Muscle layer of duodenum (tissue), 2 donors: Measurements from ENCODE around the gene CTBP1.

Source experiments
- H3K27ac ChIP-seq: one replicate; pipeline ENCODE4 v1.7.0; 2013; ENCODE audit warnings: mild to moderate bottlenecking, low read length
- H3K27me3 ChIP-seq: one replicate; pipeline ENCODE4 v1.7.0; 2013; ENCODE audit warnings: low read depth, mild to moderate bottlenecking, control low read depth, low read length
- H3K36me3 ChIP-seq, 2 donors: one replicate each; pipeline ENCODE4 v1.7.0; 2013; ENCODE audit warnings: low read length in 2 of 2, control low read depth in 1 of 2, mild to moderate bottlenecking in 1 of 2; ENCODE audit not compliant: insufficient read depth in 2 of 2, control insufficient read depth in 1 of 2
- H3K4me1 ChIP-seq, 2 donors: one replicate each; pipeline ENCODE4 v1.7.0; 2013; ENCODE audit warnings: low read length in 2 of 2, mild to moderate bottlenecking in 2 of 2, control low read depth in 1 of 2, moderate library complexity in 1 of 2; ENCODE audit not compliant: insufficient read depth in 2 of 2, control insufficient read depth in 1 of 2
- H3K4me3 ChIP-seq, 2 donors: one replicate each; pipeline ENCODE4 v1.7.0; 2013; ENCODE audit warnings: low read length in 2 of 2, low read depth in 1 of 2, mild to moderate bottlenecking in 1 of 2
- H3K9me3 ChIP-seq, 2 donors: one replicate each; pipeline ENCODE4 v1.7.0; 2013; ENCODE audit warnings: low read length in 2 of 2, control low read depth in 1 of 2, mild to moderate bottlenecking in 1 of 2; ENCODE audit not compliant: control insufficient read depth in 1 of 2
- donor health status: healthy.

Gene CTBP1

DNA sequence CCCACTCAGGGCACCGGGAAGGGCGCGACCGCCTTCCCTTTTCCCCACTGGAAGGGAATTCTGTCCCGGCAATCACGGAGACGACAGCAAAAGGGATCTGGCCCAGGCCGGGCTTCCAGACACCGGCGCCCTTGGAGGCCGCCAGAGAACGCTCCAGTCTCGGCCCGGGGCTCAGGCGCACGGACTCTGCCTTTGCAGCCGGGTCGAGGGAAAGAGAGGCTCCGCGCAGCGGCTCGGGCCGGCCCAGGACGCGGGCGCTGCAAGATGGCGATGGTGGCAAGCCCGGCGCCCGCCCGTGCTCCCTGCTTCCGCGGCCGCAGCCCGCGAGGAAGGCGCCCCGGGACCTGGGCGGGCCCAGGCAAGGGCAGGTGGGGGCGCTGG, 1.1 kb downstream of the CTBP1 start:
- H3K4me1 ChIP-seq: peaks cover 11 to 56% of the 10 kb centered on the region in 2 donors
- no peaks in the 10 kb centered on the region for H3K36me3 ChIP-seq
- peak overlapping the region; percentile 80 for H3K27ac ChIP-seq
- H3K9me3 ChIP-seq: no peaks in the 10 kb centered on the region
- no peaks in the 10 kb centered on the region for H3K27me3 ChIP-seq
- H3K4me3 ChIP-seq: peak overlapping the region; percentile 64 to 88

DNA sequence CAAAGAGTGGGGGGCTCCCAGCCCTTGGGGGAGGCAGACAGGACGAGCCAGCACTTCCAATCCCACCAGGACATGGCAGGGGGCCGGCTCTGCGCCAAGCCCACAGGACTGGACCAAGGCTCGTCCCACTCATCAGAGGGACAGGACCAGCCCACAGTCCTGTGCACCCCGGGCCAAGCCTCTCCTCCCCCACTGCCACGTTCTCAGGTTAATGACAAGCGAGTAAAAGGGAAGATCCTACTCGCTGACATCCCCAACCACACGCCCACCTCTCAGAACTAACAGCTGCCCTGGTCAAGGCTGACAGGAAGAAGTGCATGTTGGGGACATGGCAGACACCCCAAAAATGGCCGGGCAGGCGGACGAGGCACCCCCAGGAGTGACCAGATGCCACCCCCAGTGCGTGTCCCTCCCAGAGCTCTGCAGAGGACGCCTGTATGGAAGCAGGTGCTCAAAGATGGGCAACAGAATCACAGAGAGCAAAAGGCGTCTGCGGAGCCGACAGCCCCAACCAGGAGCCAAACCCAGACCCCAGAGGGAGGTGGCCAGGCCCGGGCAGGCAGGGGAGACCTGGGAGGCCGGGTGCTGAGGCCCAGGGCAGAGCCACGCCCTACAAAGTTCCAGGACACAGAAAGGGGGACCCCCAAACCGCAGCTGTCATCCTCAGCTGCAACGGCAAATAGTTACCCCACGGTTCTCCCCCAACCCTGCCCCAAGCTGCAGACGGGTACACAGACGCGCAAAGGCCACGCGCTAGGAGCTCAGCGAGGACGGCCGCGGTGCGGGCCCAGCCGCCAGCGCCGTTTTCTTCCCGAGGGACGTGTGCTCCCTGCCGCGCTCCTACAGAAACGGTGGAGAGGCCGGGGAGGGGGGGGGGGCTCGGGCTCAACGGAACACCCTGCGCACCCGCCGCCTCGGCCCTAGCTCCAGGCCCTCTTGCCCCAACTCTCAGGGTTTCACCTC, 1.7 kb downstream of the CTBP1 start:
- H3K27ac ChIP-seq: peak overlapping the region; percentile 80
- H3K4me1 ChIP-seq: peaks cover 11 to 62% of the 10 kb centered on the region in 2 donors
- no peaks in the 10 kb centered on the region for H3K36me3 ChIP-seq
- H3K27me3 ChIP-seq: no peaks in the 10 kb centered on the region
- H3K4me3 ChIP-seq: peak overlapping the region; percentile 64 to 88
- no peaks in the 10 kb centered on the region for H3K9me3 ChIP-seq

DNA sequence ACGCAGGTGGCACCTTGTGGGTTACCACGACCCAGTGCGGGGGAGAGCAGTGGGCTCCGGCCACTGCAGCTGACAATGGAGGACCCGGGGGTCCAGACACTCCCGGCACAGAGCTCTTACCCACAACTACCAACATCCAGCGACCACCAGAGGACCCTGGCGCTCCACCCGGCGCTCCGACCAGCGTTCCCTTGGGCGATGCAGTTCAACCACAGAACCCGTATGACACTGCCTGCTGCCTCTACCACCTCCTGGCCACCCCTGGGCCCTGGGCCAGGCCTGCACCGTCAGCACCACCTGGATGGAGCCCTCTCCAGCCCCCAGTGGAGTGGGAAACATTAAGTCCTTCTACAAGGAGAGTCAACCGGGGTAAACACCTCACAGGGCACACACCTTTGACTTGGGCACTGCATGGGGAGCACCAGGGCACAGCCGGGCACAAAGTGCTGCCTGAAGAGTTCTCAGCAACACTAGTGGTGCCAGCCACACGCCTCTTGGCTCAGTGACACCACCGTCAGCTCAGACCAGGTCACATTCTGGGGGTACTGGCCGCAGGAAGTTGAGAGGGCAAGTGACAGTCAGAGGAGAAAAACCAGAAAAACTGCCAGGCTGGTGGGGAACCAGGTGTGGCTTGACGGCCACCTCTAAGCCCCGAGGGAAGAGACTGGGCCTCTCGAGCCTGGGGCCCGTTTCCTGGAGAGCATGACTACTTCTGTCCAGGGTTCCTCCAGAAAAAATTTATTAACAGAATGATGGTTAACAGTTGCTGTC, 2.6 kb downstream of the CTBP1 start:
- H3K36me3 ChIP-seq: peaks cover 0 to 4% of the 10 kb centered on the region in 2 donors
- H3K27me3 ChIP-seq: no peaks in the 10 kb centered on the region
- no peaks in the 10 kb centered on the region for H3K9me3 ChIP-seq
- peak overlapping the region; percentile 64 to 88 for H3K4me3 ChIP-seq
- peak overlapping the region; percentile 51 for H3K27ac ChIP-seq
- peaks cover 11 to 68% of the 10 kb centered on the region in 2 donors for H3K4me1 ChIP-seq

DNA sequence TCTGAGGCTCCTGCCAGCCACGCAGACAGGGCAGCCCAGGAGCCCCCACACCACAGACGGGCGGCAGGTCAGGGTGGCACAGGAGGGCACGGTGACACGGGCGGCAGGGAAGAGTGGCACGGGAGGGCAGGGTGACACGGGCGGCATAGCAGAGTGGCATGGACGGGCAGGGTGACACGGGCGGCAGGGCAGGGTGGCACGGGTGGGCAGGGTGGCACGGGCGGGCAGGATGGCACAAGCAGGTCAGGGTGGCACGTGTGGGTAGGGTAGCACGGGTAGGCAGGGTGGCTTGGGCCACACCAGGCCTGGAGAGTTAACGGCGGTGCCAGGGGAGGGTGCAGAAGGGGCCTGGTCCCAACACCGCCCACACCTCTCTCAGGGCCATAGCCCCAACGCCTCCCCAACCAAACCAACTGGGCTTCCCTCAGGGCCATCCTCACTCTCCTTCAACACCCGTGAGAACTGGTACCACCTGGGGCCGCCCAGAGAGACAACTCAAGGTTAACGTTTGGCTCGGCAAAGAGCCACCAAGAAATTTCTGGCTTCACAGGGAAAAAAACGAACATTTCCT, 3.4 kb downstream of the CTBP1 start:
- Histone ChIP-seq H3K27me3 (no peaks in the 10 kb centered on the region), H3K36me3 (peaks cover 4 to 11% of the 10 kb centered on the region in 2 donors), H3K9me3 (no peaks in the 10 kb centered on the region), H3K4me1 (peaks cover 11 to 65% of the 10 kb centered on the region in 2 donors), H3K4me3 (no peak overlapping the region), H3K27ac (no peak overlapping the region)

DNA sequence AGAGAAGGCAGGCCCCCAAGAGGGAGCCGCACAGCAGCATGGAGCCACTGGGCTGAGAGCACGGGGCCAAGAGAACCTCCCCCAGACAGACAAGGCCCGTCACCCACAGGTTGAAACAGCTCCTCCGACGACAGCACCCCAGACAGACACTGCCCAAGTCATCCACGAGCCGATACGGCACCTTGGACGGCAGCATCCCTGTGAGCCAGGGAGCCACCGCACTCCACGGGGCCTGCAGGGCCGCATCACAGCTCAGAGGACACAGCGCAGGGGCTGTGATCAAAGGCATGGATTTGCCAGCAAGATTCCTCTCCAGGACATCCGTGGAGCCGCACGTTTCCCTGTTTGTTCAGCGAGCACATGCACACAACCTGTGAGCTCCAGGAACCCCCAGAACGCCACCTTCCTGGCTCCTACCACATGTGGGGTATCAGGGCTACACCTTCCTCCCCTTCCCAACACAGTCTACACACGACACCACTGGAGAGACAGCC, 3.9 kb downstream of the CTBP1 start:
- Histone ChIP-seq H3K4me1 (peaks cover 11 to 59% of the 10 kb centered on the region in 2 donors), H3K36me3 (peaks cover 5 to 15% of the 10 kb centered on the region in 2 donors), H3K27me3 (no peaks in the 10 kb centered on the region), H3K4me3 (no peak overlapping the region), H3K27ac (no peak overlapping the region), H3K9me3 (no peaks in the 10 kb centered on the region)

DNA sequence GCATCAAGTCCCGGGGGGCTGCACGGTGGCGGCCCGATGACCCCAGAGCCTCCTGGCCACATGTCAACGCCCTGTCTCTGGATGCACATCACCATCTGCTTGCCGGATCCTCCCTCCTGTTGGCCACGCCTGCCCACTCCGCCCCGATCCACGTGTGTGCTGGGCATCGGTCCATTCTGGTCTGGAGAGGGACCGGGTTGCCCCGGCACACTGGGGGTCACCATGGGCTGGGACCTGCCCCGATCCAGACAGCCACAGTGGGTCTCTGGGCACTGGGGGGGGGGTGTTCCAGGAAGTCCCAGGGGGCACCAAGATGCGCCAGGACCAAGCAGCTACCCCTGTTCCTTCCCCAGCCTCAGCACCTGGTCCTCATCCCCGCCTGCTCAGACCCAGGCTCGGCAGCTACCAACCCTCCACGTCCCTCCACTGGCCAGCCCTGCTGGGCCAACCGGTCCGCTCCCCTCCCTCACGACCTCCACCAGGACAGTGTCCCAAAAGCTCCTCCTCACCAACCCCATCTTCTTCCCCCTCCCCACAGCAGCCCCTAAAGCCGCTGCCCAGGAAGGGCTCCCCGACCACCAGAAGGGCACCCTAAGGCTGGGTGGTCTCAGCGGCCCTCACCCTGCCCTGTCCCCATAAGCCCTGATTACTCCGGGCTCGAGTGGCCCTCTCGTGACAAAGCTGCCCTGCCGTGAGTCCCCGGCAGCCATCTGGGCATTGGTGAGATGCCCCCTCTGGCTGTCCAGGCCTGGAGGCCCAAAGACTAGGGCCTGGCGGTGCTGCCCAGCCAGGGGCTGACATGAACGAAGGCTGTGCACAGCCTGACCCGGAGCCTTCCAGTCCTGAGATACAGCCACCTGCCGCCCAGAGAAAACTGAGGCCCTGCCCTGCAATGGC, 4.6 kb downstream of the CTBP1 start:
- Histone ChIP-seq H3K4me3 (no peak overlapping the region), H3K4me1 (peaks cover 11 to 57% of the 10 kb centered on the region in 2 donors), H3K27me3 (no peaks in the 10 kb centered on the region), H3K27ac (no peak overlapping the region), H3K36me3 (peaks cover 9 to 22% of the 10 kb centered on the region in 2 donors), H3K9me3 (no peaks in the 10 kb centered on the region)

DNA sequence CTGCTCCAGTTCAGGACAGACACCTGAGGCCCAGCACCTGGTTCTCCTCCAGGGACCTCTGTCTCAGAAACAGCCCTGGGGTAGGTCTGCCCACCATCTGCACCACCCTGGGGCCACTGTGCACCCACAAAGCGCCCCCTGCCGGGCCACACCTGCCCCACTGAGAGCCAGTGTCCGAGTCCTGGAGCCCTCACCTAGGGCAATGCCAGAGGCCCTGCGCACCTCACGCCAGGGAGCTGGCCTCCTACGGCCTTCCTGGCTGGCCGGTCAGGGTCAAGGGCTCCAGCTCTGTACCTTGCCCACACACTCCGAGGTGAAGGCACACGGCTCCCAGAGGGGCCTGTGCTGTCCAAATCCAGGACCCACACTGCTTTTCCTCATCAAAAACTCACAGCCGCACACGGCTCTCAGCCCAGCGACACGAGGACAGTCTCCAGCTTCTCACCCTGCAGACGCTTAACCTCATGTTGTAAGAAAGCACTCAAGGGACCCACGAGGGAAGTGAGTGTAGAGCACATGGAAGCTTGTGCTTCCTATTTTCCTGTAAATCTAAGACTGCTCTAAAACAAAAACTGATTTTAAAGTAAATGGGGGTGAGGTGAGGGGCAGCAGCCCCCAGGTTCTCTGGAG, 5.4 kb downstream of the CTBP1 start:
- Histone ChIP-seq H3K36me3 (peaks cover 11 to 22% of the 10 kb centered on the region in 2 donors), H3K27me3 (no peaks in the 10 kb centered on the region), H3K4me3 (no peak overlapping the region), H3K9me3 (no peaks in the 10 kb centered on the region), H3K4me1 (peaks cover 11 to 57% of the 10 kb centered on the region in 2 donors), H3K27ac (no peak overlapping the region)

DNA sequence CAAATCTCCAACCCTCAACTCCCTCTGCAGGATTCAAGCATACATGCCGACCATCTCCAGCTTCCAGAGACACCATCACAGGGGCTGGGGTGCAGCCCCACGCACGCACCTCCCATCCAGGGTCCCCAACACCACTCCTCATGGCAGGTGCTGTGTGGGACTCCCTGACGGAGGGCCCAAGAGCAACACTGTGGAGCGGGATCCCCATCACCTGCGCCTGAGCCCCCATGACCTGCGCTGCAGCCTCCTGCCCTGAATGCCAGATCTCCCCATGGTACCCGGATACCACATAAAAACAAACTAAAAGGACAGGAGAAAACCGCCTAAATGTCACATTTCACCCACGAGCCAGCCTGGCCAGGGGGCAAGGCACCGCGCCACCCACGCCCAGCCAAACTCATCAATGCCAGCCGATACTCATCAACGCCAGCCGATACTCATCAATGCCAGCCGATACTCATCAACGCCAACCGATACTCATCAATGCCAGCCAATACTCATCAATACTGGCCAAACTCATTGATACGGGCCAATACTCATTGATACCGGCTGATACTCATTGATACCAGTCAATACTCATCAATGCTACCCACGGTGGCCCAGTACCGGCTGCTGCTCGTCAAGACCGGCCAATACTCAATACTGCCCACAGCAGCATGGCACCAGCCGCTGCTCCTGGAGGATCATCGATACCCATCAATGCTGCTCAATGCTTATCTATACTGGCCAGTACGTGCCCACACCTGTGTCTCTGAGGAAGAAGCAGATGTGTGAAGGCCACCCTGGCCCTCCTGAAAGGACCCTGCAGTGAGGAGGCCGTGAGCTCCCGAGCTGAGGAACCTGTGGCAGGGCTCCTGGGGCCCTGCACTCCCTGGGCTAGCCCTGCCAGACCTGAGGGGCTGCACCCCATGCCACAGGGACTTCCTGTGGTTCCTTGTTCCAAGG, 6.2 kb downstream of the CTBP1 start:
- H3K27ac ChIP-seq: no peak overlapping the region
- no peaks in the 10 kb centered on the region for H3K9me3 ChIP-seq
- H3K4me3 ChIP-seq: no peak overlapping the region
- H3K27me3 ChIP-seq: no peaks in the 10 kb centered on the region
- peaks cover 11 to 57% of the 10 kb centered on the region in 2 donors for H3K4me1 ChIP-seq
- peaks cover 14 to 26% of the 10 kb centered on the region in 2 donors for H3K36me3 ChIP-seq

DNA sequence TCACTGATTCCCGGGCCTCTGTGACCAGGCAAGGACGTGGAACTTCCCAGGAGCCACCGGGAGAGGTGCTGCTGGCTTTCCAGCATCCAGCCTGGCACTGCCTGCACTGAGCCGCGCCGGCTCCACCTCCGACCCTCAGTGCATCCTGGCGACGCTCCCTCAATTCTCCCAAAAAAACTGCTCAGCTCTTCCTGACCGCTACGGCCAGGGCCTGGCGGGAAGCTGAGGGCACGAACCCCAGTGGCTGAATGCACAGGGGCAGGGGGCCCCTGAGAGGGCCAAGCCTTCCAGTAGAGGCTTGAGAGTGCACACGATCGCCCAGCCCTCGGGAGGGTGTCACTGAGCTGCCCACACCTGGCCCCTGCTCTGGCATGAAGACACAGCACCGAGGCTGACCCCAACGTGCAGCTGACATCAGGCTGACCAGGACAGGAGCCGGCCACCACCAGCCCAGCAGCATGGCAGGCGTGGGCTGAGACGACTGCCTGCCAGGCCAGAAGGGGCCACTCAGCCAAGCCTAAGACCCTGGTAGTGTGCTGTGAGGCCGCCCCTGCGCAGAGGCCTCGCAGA, 6.9 kb downstream of the CTBP1 start:
- peaks cover 10 to 53% of the 10 kb centered on the region in 2 donors for H3K4me1 ChIP-seq
- H3K36me3 ChIP-seq: peaks cover 16 to 33% of the 10 kb centered on the region in 2 donors
- H3K27ac ChIP-seq: no peak overlapping the region

More for the DNA sequence above, 6.9 kb downstream of the CTBP1 start:
- Histone ChIP-seq H3K27me3 (no peaks in the 10 kb centered on the region), H3K9me3 (no peaks in the 10 kb centered on the region), H3K4me3 (no peak overlapping the region)
